HepG2 (cell line): ENCODE measurements around the gene PEX14. TPM values are rescaled to one million over a fixed set of nuclear protein-coding genes. Genes with fewer than 3 reads are reported as not detected.
A peak's percentile ranks its signal among the peaks of the same experiment; 100 is the strongest.

Source experiments
- ATAC-seq: fragments of 200-7000 bp; cut with Tn5 transposase; 3 replicates; pipeline ENCODE4 v1.9.1; 2020; ENCODE audit warnings: mild to moderate bottlenecking, moderate library complexity
- BruUV-seq: library from RNA; stranded (reverse); fragments of 400-500 nt; replicated peaks from 2 replicates; lab custom pipeline; 2021; lab: Mats Ljungman, UMichigan
- CTCF ChIA-PET: fragments of 300-600 bp; formaldehyde crosslinking; extraction: SDS; loops from one replicate; lab custom pipeline; 2021; ENCODE audit warnings: low total read pairs, inconsistent platforms, low intra/inter-chr PET ratio; lab: Yijun Ruan, JAX
- POLR2A ChIA-PET: fragments of 350-600 bp; sonication (Branson Sonifier 250); formaldehyde crosslinking; loops from one replicate; lab custom pipeline; 2020; ENCODE audit warnings: antibody characterized with exemption, inconsistent platforms; lab: Yijun Ruan, JAX
- DNase-seq: peaks from one replicate; pipeline ENCODE4 v3.0.0-alpha.2; 2015; ENCODE audit warnings: low spot score
- FAIRE-seq: peaks from 3 replicates; lab custom pipeline; 2011; peaks lifted over from hg19 to GRCh38; lab: Jason Lieb, UNC
- H2AFZ ChIP-seq: one replicate; pipeline ENCODE4 v1.6.1; 2011; ENCODE audit warnings: low read length, inconsistent platforms
- H3K27ac ChIP-seq: fragments of 300-600 bp; 3 replicates; pipeline ENCODE4 v1.8.0; 2011; ENCODE audit warnings: mixed run types, mild to moderate bottlenecking, mixed read lengths, low read length, inconsistent platforms; ENCODE audit not compliant: insufficient read depth; ENCODE audit errors: extremely low read length
- H3K27me3 ChIP-seq, 2 experiments: fragments of 200-600 bp in 1 of 2; 2 replicates in 1 of 2; 3 replicates in 1 of 2; pipeline versions ENCODE4 v1.6.0 to v1.8.0; 2011; ENCODE audit warnings: low read length in 2 of 2, mild to moderate bottlenecking in 2 of 2, moderate library complexity in 2 of 2, inconsistent platforms in 1 of 2; ENCODE audit not compliant: insufficient read depth in 2 of 2, control insufficient read depth in 1 of 2
- H3K36me3 ChIP-seq, 2 experiments: fragments of 200-600 bp in 1 of 2; replicated peaks in 1 of 2; 2 replicates in 1 of 2; 3 replicates in 1 of 2; pipeline versions ENCODE4 v1.5.1 to v1.8.0; 2011; ENCODE audit warnings: low read length in 2 of 2, inconsistent platforms in 1 of 2; ENCODE audit not compliant: insufficient read depth in 2 of 2, control insufficient read depth in 1 of 2
- H3K4me1 ChIP-seq: 2 replicates; pipeline ENCODE4 v1.5.1; 2012; ENCODE audit warnings: low read length, inconsistent platforms; ENCODE audit not compliant: insufficient read depth
- H3K4me2 ChIP-seq: 2 replicates; pipeline ENCODE4 v1.6.0; 2011; ENCODE audit warnings: low read depth, low read length, inconsistent platforms
- H3K4me3 ChIP-seq, 3 experiments: fragments of 200-600 bp in 1 of 3; sonication (generic), shearing (Covaris generic) in 1 of 3; replicated peaks in 1 of 3; 2 replicates each; pipeline ENCODE4 v1.5.1; 2011 to 2016; ENCODE audit warnings: low read length in 3 of 3, inconsistent platforms in 2 of 3, low read depth in 2 of 3, mild to moderate bottlenecking in 2 of 3, control low read depth in 1 of 3, mixed read lengths in 1 of 3; ENCODE audit not compliant: insufficient read depth in 1 of 3
- H3K79me2 ChIP-seq: one replicate; pipeline ENCODE4 v1.6.1; 2011; ENCODE audit warnings: low read length, inconsistent platforms; ENCODE audit not compliant: insufficient read depth
- H3K9ac ChIP-seq: 2 replicates; pipeline ENCODE4 v1.6.0; 2011; ENCODE audit warnings: mild to moderate bottlenecking, low read depth, low read length, inconsistent platforms; ENCODE audit not compliant: insufficient read depth
- H3K9me3 ChIP-seq: 2 replicates; pipeline ENCODE4 v1.5.1; 2012; ENCODE audit warnings: mild to moderate bottlenecking, low read length
- H4K20me1 ChIP-seq: 2 replicates; pipeline ENCODE4 v1.6.0; 2011; ENCODE audit warnings: inconsistent platforms, mild to moderate bottlenecking, low read length, moderate library complexity; ENCODE audit not compliant: insufficient read depth
- AGO1 ChIP-seq: fragments of 200-400 bp; formaldehyde crosslinking; IDR thresholded peaks from 2 replicates; pipeline ENCODE4 v1.6.1; 2017; ENCODE audit warnings: mild to moderate bottlenecking, low read depth, low read length, moderate library complexity; ENCODE audit not compliant: poor library complexity, severe bottlenecking
- ETV6 ChIP-seq: sonication (generic); formaldehyde crosslinking; conservative IDR thresholded peaks from 2 replicates; pipeline ENCODE4 v1.4.0; 2020; ENCODE audit warnings: missing genetic modification reagents
- FOXP4 ChIP-seq: sonication (generic); formaldehyde crosslinking; IDR thresholded peaks from 2 replicates; pipeline ENCODE4 v1.4.0; 2020; ENCODE audit warnings: missing genetic modification reagents
- MAFG ChIP-seq: sonication (generic); formaldehyde crosslinking; IDR thresholded peaks from 2 replicates; pipeline ENCODE4 v1.5.1; 2020; ENCODE audit warnings: mild to moderate bottlenecking, missing genetic modification reagents
- MTA1 ChIP-seq: sonication (generic); formaldehyde crosslinking; IDR thresholded peaks from 2 replicates; pipeline ENCODE4 v1.4.0; 2020; ENCODE audit warnings: missing genetic modification reagents, mild to moderate bottlenecking, borderline replicate concordance
- YEATS4 ChIP-seq: sonication (generic); formaldehyde crosslinking; IDR thresholded peaks from 2 replicates; pipeline ENCODE4 v1.4.0; 2020; ENCODE audit warnings: missing genetic modification reagents, borderline replicate concordance
- ZHX2 ChIP-seq, 2 experiments: sonication (generic) in 1 of 2; formaldehyde crosslinking in 1 of 2; IDR thresholded peaks; 2 replicates each; pipeline versions ENCODE4 v1.6.1 to v1.9.0; 2014 to 2022; ENCODE audit warnings: antibody characterized with exemption in 1 of 2, borderline replicate concordance in 1 of 2, inconsistent platforms in 1 of 2, low read depth in 1 of 2, missing genetic modification reagents in 1 of 2
- ZMYM4 ChIP-seq: sonication (generic); formaldehyde crosslinking; IDR thresholded peaks from 2 replicates; pipeline ENCODE4 v1.8.1; 2023; ENCODE audit warnings: mild to moderate bottlenecking, missing genetic modification reagents
- ZNF207 ChIP-seq: fragments of 450-650 bp; IDR thresholded peaks from 2 replicates; pipeline ENCODE4 v1.6.1; 2016; ENCODE audit warnings: antibody characterized with exemption, borderline replicate concordance
- ZNF333 ChIP-seq: sonication (generic); formaldehyde crosslinking; IDR thresholded peaks from 2 replicates; pipeline ENCODE4 v1.4.0; 2020; ENCODE audit warnings: mild to moderate bottlenecking, missing genetic modification reagents, borderline replicate concordance
- ZNF597 ChIP-seq: sonication (generic); formaldehyde crosslinking; IDR thresholded peaks from 2 replicates; pipeline ENCODE4 v1.5.0; 2020; ENCODE audit warnings: missing genetic modification reagents
- ZNF615 ChIP-seq: sonication (generic); formaldehyde crosslinking; IDR thresholded peaks from 2 replicates; pipeline ENCODE4 v1.5.0; 2020; ENCODE audit warnings: mild to moderate bottlenecking, missing genetic modification reagents, borderline replicate concordance
- ZNF672 ChIP-seq: sonication (generic); formaldehyde crosslinking; IDR thresholded peaks from 2 replicates; pipeline ENCODE4 v1.8.1; 2022; ENCODE audit warnings: missing genetic modification reagents
- WGBS: methylation state at CpG from one replicate; pipeline ENCODE4 v1.1.6; 2017; ENCODE audit warnings: low lambda C conversion rate; 5-methylcytosine and 5-hydroxymethylcytosine counted together
- in situ Hi-C: cut with HindIII; loops from 2 replicates; pipeline ENCODE4 v1.10.0; 2017; ENCODE audit warnings: low pct_unique_long_range_greater_than_20kb; ENCODE audit not compliant: extremely low pct_ligation_motif_present
- intact Hi-C: fragments of 100-400 bp; cut with micrococcal nuclease; formaldehyde crosslinking; loops from one replicate; pipeline ENCODE4 v1.10.0; 2022; ENCODE audit not compliant: unreplicated experiment
- polyA plus RNA-seq, 8 experiments: library from polyadenylated mRNA; depleted of rRNA in 3 of 8; stranded (reverse) in 7 of 8; unstranded in 1 of 8; fragments of >200 nt; fragmentation: Illumina TruSeq in 4 of 8; extraction: Trizol in 4 of 8; gene quantifications; 2 replicates each; pipeline versions ENCODE4 v1.2.1 to v1.2.3, GENCODE V29; 2011 to 2016; ENCODE audit warnings: low read depth in 4 of 8, missing spikeins in 1 of 8, mixed read lengths in 1 of 8; ENCODE audit not compliant: insufficient read depth in 1 of 8
- total RNA-seq, 5 experiments: library from RNA; depleted of rRNA; stranded (reverse); fragments of >200 nt; fragmentation: Illumina TruSeq; extraction: Trizol; gene quantifications; 2 replicates each; pipeline ENCODE4 v1.2.3, GENCODE V29; 2016; ENCODE audit warnings: low read depth in 1 of 5

PEX14 gene
- total and polyA plus RNA-seq, 2 of the 13 experiments (the other 11 are each of a cell fraction or from before 2014, with no cell fraction given), result 6.5 to 9.9 TPM

GRCh38 chr1:10536133-10536770 lies 61.5 kb downstream of the PEX14 start:
- 93% methylated on average over 14 of the region's 14 CpGs for WGBS
- Histone ChIP-seq H3K36me3 (peaks cover 8 to 18% of the 10 kb centered on the region in 2 experiments), H3K9me3 (no peaks in the 10 kb centered on the region), H3K27ac (no peak overlapping the region), H3K4me1 (no peaks in the 10 kb centered on the region), H3K4me3 (no peak overlapping the region), H2AFZ (no peak overlapping the region), H3K9ac (no peak overlapping the region), H3K79me2 (no peaks in the 10 kb centered on the region), H4K20me1 (0 out of 2 replicates have a peak, but pooled peaks cover 3% of the 10 kb centered on the region), H3K4me2 (no peak overlapping the region), H3K27me3 (no peaks in the 10 kb centered on the region)
- POLR2A ChIA-PET, result no interaction called here
- in situ Hi-C loops, result no loop called here
- CTCF ChIA-PET, result no interaction called here
- BruUV-seq, result no TSS peak
- ATAC-seq (0 out of 3 replicates have a peak, but pooled peaks have one; percentile 38), DNase-seq (no peak), FAIRE-seq (no peak)
- intact Hi-C loops, result no loop called here
- TF ChIP-seq MTA1 (CRISPR knock-in tag) (no peak), MAFG (CRISPR knock-in tag) (no peak), ZHX2 (IDR thresholded peaks at IDR 0.05; ENCODE audit: low read depth) (no peak), ZHX2 (CRISPR knock-in tag; IDR thresholded peaks at IDR 0.05; ENCODE audit: borderline replicate concordance) (no peak), YEATS4 (CRISPR knock-in tag) (no peak), AGO1 (no peak), ZMYM4 (CRISPR knock-in tag) (no peak), ZNF207 (no peak), ZNF597 (no peak), FOXP4 (no peak), ETV6 (CRISPR knock-in tag) (no peak), ZNF333 (CRISPR knock-in tag) (no peak), ZNF615 (CRISPR knock-in tag) (no peak), ZNF672 (CRISPR knock-in tag) (no peak)
